Activated CD8-positive, alpha-beta memory T cell treated with anti-CD3 and anti-CD28 coated beads, Interleukin-2, amount 50 U/mL, for 24 hours (primary cell): ENCODE results near the gene SEPHS1.
"Not testable (repeated sequence)": the region's sequence is repeated elsewhere in the genome, so short reads cannot be mapped to it uniquely, and the experiment has no call there.

ENCODE experiments used
- DNase-seq: peaks from one replicate; pipeline ENCODE4 v3.0.0-alpha.2; 2020; ENCODE audit errors: extremely low read depth

The SEPHS1 gene

GRCh38 chr10:13291061-13291460 lies 57.0 kb downstream of the SEPHS1 start:
- DNase-seq: no peak

GRCh38 chr10:13284050-13284449 lies 64.0 kb downstream of the SEPHS1 start:
- no peak for DNase-seq

- DNase-seq: not testable (repeated sequence)
These were observed 65.7 kb downstream of the SEPHS1 start for GRCh38 chr10:13282348-13282747.

- no peak for DNase-seq
These were observed 71.2 kb downstream of the SEPHS1 start for GRCh38 chr10:13276749-13277365.

- not testable (repeated sequence) for DNase-seq
These were observed 71.9 kb downstream of the SEPHS1 start for GRCh38 chr10:13276146-13276545.

- no peak for DNase-seq
These were observed 75.9 kb downstream of the SEPHS1 start for GRCh38 chr10:13272164-13272571.

GRCh38 chr10:13271552-13272163 lies 76.4 kb downstream of the SEPHS1 start:
- DNase-seq: no peak

- no peak for DNase-seq
These were observed 77.1 kb downstream of the SEPHS1 start for GRCh38 chr10:13270877-13271551.

GRCh38 chr10:13268841-13269240 lies 79.3 kb downstream of the SEPHS1 start:
- no peak for DNase-seq

- no peak for DNase-seq
These were observed 79.8 kb downstream of the SEPHS1 start for GRCh38 chr10:13268310-13268709.
